Activated CD8-positive, alpha-beta memory T cell treated with anti-CD3 and anti-CD28 coated beads for 48 hours (primary cell): Measurements from ENCODE around the gene LAIR1.
"Not testable (repeated sequence)": the region's sequence is repeated elsewhere in the genome, so short reads cannot be mapped to it uniquely, and the experiment has no call there.

ENCODE experiments used
- DNase-seq, 3 experiments: peaks; one replicate each; pipeline ENCODE4 v3.0.0-alpha.2; 2020; ENCODE audit warnings: low read depth in 2 of 3, low spot score in 2 of 3

The LAIR1 gene

DNA sequence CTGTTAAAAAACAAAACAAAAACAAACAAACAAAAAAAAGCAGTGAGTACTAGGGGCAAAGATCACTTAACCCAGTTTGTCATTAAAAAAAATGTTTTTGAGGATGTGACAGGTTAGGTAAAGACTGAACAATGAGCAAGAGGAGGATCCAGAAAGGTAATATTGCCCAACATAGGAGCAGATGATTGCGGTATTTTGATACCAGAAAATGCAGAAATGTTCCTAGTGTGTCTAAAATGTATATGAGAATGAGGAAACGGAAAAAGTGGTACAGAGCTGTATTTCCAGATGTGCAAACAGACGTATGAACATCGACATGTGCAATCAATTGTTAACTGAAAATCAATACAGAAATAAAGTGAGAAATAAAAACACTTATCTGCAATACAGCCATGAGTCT is 20.9 kb downstream of the LAIR1 start:
- DNase-seq: no peak

DNA sequence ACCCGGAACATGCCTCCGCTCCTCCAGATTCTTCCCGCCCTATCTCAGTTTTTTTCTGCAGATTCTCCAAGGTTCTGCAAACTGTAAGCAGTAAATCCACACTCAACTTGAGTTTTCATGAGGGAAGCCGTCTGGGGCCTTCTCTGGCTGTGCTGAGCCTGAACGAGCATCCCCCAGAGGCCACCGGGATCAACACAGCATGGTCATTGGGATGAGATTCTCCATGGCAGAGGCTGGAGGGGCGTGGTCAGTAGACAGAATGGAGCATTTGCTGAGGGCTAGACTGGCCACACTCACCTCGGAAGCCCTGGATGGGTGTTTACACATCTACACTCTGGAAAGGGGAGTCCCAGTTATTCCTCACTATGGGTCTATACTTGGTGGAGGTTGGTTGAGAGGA is 23.4 kb downstream of the LAIR1 start:
- DNase-seq: no peak

DNA sequence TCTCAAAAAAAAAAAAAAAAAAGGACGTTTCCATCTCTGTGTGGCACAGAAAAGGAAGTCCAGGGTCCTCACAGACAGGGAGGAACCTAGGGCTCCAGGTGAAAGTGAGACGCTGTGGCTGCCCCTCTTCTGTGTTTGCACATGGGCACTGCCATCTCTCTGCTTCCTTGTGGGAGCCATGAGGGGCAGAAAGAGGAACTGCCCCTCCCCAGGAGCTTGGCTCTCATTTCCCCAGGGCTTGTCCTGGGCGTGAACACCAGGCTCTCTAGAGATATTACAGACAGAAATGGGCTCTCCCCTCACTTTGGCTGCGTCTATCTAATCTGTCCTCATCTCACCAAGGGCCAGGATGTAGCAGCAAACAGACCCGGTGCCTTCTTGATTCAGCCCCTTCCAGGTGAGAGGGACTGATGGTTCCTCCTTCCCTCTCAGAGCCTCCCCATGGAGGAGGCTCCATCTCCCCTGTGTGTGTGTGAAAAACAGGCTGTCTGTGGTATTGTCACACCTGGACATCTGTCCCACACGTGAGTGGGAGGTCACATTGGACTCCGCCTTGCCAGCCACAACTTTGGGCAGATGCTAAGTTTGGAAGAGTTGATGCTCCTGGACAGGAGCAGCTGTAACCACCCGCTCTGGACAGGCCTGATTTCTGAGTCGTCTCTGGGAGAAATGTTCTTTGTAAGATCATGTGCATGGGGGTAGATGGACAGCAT is 24.9 kb downstream of the LAIR1 start:
- DNase-seq: no peak

DNA sequence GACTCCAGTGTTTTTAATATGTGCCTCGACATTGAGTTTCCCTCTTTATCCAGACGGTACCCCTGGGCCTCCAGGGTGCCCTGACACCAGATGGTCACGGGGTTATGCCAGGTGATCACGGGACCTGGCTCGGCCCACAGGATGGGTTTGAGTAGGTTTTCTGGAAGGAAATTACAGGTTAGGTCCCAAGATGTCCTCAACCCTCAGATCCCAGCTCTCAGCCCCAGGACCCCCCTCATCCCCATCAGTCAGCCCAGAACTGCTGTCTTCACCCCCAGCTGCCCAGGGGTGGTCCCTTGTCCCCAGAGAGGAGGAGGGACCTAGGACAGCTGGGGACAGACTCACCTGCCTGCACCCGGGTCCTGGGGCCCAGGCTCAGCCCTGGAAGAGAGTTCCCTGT is 26.2 kb downstream of the LAIR1 start:
- no peak for DNase-seq

DNA sequence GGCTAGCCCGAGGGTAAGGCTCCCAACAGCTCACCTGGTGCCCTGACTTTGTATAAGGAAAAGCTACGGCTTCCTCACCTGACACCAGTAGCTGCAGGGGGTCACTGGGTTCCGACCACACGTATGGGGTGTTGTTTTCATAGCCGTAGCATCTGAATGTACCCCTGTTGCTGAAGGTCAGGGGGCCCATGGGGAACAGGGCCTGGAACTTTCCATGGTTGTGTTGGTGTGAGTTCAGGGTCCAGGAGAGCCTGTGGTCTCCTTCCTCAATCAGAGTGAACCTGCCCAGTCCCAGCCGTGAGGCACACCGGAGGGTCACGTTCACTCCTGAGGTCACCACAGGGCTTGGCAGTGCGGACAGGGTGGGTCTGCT is 26.9 kb downstream of the LAIR1 start:
- DNase-seq: no peak

DNA sequence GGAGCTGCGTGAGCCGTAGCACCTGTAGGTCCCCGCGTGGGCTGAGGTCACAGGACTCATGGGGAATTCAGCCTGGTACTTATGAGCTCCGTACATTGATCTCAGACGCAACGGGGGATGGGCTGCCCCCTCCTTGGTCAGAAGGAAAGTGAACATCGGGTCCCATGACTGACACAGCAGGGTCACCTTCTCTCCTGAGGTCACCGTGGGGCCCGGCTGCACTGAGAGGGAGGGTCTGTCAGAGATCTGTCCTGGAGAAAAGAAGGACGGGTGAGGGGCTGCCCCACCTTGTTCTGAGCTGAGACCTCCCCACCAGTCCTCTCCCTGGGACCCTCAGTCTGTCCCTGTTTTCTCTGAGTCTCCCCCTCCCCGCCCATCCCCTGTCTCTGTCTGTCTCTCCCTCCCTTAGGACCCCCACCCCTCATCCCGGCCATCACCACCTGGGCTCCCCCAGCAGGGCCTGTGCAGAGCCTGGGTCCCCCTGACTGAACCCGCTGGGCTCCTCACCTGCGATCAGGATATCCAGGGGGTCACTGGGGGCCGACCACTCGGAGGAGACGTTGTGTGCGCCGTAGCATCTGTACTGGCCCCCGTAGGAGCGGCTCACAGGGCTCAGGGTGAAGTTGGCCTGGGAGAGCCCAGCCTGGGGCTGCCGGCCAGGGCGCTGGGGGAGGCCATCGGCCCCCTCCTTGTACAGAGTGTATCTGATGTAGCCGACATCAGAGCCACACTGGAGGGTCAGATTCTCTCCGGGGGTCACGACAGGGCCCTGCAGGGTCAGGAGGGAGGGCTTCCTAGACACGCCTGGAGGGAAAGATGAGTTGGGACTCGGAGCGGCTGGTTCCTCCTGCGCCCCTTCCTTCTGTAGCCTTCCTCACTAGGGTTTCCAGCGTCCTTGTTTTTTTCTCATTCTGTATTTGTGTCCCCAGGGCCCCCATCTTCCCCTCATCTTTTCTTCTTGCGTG is 27.6 kb downstream of the LAIR1 start:
- no peak for DNase-seq

DNA sequence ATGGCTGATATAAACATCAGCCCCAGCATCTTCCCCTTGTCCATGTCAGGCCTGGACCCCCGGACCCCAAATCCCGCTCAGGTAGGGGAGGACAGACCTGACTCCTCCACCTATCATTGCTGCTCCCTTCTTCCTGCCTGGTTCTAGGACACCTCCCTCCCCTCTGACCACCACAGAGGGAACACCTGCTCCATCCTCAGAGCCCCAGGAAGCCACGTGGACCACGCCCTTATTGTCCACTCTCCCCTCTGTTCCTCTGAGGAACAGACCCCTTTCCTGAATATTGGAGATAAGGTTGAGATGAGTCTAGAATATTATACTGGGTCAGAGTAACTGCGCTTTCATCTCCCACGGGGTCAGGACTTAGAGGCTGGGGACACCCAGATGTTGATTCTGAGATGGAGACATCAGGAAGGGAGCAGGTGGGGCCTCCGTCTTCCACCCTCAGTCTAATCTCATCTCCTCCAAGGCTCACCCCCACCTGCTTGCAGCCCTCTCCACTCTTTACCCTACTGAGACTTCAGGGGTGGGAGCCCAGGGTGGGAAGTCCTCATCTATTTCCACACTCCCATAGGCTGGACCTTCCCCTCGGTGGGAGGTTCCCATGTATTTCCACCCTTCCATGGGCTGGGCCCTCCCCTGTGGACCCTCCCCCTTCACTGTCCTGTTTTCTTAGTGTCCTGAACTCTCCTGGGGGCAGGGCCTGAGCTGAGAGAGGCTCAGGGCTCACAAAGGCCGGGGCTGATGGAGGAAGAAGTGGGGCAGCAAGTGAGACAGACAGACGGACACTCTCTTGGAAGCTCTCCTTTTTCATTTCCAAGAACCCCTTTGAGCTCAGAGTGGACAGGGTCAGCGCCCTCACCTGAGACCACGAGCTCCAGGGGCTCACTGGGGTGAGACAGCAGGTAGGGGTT is 28.5 kb downstream of the LAIR1 start:
- no peak for DNase-seq

DNA sequence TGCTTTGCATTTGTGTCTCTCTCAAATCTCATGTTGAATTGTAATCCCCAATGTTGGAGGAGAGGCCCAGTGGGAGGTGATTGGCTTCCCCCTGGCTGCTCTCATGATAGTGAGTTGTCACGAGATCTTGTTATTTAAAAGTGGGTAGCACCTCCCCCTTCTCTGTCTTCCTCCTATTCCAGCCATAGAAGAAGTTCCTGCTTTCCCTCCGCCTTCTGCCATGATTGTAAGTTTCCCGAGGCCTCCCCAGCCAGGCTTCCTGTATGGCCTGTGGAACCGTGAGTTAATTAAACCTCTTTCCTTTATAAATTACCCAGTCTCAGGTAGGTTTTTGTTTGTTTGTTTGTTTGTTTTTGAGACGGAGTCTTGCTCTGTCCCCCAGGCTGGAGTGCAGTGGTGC is 29.6 kb downstream of the LAIR1 start:
- DNase-seq: no peak

DNA sequence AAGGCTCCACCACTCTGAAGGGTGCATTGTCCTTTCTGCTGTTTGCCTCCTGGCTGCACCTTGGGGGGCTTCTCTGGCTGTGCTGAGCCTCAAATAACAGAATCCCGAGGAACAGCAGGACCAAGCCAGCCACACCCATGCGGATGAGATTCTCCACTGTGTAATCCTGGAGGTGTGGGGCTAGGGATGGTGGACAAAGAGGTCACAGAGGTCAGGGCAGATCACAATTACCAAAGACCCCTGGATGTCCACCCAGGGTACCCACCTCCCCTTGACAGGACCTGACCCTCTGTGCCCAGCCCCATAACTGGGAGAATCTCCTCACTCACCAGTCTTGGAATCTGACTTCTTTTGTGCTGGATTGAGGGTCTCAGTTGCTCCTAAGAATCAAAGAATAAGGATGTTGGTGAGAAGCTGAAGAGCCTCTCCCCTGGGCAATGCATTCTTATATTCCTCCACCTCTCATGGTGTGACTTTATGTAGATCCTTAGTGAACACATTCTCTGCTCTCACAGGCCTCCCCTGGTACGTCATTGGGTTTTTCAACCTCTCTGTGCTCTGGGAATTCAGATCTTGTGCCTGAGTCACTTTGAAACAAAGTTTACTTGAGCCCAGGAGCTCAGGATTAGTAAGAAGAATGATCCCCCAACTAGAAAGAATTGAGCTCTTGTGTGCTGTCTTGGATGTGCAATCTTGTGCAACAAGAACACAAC is 31.0 kb downstream of the LAIR1 start:
- DNase-seq: no peak

DNA sequence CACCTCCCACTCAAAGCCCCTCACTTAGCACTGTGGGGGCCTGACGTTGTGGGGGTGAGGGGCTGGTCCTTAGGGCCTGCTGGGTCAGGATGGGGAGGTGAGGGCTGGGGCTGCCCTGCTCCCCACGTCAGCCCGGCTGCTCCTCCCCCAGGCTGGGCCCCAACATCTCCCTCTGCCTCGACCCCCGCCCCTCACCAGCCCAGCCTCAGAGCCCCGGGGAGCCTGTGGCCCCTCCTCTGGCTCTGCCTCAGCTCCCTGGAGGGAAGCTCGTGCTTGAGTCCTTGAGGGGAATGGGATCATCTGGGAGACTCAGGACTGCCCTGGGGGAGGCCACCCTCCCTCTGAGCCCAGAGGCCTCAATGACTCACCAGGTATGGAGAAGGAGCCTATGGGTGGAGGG is 32.6 kb downstream of the LAIR1 start:
- no peak for DNase-seq

DNA sequence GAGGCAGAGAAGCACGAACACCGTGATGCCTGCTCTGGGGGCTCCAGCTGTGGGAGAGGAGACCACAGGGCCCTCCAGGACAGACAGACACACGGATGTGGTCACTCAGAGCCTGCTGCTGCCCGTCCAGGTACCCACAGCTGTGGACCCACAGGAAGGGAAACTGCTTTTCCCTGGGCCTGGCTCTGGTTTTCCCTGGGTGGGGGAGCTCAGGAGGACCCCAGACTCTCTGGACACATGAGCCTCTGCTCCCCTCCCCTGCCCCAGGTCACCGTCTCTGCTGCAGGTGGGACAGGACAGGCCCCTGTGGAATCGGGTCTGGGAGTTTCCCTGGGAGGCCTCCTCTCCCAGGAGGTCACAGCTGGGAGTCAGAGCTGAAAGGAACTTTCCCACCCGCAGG is 33.1 kb downstream of the LAIR1 start:
- no peak for DNase-seq

DNA sequence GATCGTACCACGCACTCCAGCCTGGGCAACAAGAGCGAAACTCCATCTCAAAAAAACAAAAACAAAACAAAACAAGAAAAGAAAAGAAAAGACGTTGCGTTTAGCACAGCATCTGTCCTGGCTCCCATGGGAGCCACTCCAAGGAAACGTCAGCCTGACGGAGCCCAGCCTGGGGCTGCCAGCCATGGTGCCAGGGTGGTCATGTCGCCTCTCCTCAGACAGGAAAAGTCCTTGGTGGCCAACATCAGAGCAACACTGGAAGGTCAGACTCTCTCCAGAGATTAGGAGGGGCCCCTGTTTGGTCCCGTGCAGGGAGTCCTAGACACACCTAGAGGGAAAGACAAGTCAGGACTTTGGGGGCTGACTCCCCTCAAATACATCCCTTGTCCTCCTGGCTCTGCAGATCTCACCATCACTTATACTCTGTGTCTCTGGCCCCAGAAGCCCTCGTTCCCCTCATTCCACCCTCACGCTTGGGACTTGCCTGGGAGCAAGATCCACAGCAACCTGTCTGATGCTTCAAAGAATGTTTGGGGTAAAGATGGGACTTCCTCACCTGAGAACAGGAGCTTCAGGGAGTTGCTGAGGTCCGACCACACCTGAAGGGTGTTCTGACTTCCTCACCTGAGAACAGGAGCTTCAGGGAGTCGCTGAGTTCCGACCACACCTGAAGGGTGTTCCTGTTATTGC is 35.1 kb downstream of the LAIR1 start:
- no peak for DNase-seq

DNA sequence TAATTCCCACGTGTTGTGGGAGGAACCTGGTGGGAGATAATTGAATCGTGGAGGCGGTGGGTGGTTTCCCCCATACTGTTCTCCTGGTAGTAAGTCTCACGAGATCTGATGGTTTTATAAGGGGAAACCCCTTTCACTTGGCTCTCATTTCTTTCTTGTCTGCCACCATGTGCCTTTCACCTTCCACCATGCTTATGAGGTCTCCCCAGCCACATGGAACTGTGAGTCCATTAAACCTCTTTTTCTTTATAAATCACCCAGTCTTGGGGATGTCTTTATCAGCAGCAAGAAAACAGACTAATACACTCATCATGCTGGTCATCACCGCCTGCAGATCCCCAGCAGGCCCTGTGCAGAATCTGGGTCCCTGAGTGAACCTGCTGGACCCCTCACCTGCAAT is 36.0 kb downstream of the LAIR1 start:
- DNase-seq: not testable (repeated sequence)

DNA sequence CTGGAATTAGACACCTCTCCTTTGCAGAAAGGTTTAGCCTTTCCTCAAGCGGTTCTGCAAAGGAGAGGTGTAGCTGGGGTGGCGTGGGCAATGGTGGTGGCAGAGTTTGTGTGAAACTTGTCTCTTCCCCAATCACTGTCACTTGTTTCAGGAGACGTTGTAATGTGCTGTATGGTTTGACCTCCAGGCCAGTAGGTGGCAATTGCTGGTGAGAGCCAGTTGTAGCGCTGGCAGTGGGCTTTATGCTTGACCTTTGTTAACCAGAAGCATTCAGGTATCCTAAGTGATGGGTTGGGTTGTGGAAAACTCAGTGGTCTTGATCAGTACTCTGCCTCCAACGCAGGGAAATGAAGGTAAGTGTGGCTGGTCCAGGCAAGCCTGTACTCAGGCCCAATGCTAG is 39.1 kb downstream of the LAIR1 start:
- no peak for DNase-seq

DNA sequence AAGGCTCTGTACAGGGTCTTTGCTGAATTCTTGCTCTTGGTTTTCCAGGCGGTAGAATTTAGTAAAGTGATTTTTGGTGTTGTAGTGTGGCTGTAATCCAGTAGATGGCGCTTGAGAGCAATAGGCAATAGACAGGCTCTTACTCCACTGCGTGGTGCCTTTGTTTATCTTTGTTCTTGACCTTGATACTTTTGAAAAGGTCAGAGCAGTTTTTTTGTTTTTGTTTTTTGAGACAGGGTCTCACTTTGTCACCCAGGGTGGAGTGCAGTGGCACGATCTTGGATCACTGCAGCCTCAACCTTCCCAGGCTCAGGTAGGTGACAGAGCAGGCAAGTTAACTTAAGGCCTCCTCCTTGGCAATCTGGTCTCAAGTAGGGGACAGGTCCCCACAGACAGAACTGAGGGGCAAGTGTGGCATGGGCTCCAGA is 39.5 kb downstream of the LAIR1 start:
- no peak for DNase-seq

DNA sequence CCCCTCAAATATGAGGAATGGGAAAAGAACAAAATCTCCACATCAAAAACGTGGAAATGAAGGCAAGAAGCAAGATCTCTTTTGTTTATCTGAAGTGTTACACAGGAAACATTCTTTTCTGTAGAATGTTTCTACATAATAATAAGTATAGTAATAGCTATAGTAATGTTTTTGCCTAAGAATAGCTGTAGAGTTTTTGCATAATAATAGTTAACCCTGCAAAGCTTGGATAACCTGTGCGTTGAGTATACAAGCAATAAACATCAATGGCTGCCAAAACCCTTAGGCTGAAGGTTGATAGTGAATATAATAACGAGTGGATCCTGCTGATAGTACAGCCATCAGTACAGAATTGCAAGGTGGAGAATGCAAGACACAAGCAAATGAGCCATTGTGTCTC is 40.7 kb downstream of the LAIR1 start:
- no peak for DNase-seq

DNA sequence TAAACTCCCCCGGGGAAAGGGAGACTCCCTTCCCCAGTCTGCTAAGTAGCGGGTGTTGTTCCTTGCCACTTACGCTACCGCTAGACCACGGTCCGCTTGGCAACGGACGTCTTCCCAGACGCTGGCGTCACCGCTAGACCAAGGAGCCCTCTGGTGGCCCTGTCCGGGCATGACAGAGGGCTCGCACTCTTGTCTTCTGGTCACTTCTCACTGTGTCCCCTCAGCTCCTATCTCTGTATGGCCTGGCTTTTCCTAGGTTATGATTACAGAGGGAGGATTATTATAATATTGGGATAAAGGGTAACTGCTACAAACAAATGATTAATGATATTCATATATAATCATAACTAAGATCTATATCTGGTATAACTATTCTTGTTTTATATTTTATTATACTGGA is 41.8 kb downstream of the LAIR1 start:
- not testable (repeated sequence) for DNase-seq

DNA sequence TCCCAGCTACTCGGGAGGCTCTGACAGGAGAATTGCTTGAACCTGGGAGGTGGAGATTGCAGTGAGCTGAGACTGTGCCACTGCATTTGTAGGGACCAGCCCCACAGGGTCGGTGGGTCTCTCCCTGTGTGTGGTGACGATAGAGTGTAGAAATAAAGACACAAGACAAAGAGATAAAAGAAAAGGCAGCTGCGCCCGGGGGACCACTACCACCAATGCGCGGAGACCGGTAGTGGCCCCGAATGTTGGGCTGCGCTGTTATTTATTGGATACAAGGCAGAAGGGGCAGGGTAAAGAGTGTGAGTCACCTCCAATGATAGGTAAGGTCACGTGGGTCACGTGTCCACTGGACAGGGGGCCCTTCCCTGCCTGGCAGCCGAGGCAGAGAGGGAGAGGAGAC is 42.4 kb downstream of the LAIR1 start:
- DNase-seq: not testable (repeated sequence)

DNA sequence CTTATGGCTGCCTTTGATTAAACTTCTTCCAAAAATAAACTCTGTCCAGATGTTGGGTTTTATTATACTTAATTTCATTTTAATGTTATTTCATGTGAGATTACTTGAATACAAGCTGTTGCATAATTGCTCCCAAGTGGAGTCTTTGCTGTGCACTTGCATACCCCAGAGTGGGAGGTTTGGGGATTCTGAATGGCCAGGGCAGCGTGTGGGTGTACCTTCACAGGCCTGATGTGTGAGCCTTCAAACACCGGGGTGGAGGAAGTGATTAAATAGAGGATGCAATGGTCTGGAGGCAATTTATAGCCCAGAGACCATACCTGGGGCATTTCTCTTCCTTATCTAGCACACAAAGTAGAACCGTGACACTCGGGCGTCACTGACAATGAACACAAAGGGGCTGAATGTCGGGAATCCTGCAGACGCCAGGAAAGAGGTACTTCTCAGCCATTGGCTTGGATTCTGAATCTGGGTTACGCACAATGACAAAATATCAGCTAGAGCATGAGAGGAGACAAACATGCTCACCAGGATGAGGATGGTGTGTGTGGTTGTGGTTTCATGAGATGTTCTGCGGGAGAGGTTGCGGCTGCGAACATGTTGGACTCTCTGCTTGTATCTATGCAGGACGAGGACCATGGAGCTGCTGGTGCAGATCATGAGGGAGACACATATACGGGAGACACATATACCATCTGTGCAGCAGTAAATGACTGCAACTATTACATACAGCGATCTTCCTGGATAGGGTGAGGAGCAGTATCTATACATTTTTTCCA is 44.6 kb downstream of the LAIR1 start:
- no peak for DNase-seq
